ENCODE data around the gene HOXB2. TPM values are rescaled to one million over a fixed set of nuclear protein-coding genes. Genes with fewer than 3 reads are reported as not detected.
"Not testable (repeated sequence)": the region's sequence is repeated elsewhere in the genome, so short reads cannot be mapped to it uniquely, and the experiment has no call there.

HOXB2 gene
- total RNA-seq, 1 experiment from 2014 or later: 3.0 TPM

- H3K9me3 Mint-ChIP-seq (ENCODE audit: unreplicated experiment): no peaks in the 10 kb centered on the region
- ChIA-PET POLR2A (no interaction called here), CTCF (interaction anchor here (0.7 kb wide), 1 partner anchor 9 kb away, joined by 3 read pairs; no protein-coding TSS in a partner anchor)
- BruUV-seq (replicated peaks): no TSS peak
- intact Hi-C loops (cut with micrococcal nuclease): no loop called here
- TF ChIP-seq CTCF (IDR thresholded peaks at IDR 0.05; ENCODE audit: unreplicated experiment): no peak
- no peak overlapping the region for H3K27ac Mint-ChIP-seq (ENCODE audit: low read depth, unreplicated experiment)
- H3K4me1 Mint-ChIP-seq (ENCODE audit: insufficient read depth, unreplicated experiment): peaks cover 14% of the 10 kb centered on the region
- no peak for DNase-seq (ENCODE audit: unreplicated experiment)
- peaks cover 57% of the 10 kb centered on the region for H3K27me3 Mint-ChIP-seq (ENCODE audit: insufficient read depth, unreplicated experiment)
- no peaks in the 10 kb centered on the region for H3K36me3 Mint-ChIP-seq (ENCODE audit: insufficient read depth, unreplicated experiment)
- H3K4me3 Mint-ChIP-seq (ENCODE audit: unreplicated experiment): no peak overlapping the region
These were observed 31.0 kb downstream of the HOXB2 start for GRCh38 chr17:48513666-48514455.

DNA sequence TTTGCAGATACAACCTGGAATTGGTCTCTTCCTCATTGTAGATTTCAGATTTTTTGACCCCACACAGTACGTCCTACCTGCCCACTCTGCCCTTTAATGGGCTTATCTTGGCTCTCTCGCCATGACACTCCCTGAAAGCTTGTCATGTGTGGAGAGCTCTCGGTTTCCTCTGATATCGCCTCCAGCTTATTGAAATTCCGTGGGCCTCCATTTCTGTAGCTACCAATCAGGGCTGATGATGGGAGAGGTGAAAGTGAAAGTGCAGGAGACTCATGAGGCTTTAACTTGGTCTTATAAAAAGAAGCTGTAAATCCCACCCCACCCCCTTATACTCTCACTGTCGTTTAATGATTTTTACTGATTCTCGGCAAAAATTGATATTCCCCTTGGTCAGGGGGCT is 31.8 kb downstream of the HOXB2 start:
- Mint-ChIP-seq H3K4me1 (ENCODE audit: insufficient read depth, unreplicated experiment) (peaks cover 14% of the 10 kb centered on the region), H3K27ac (ENCODE audit: low read depth, unreplicated experiment) (no peak overlapping the region), H3K27me3 (ENCODE audit: insufficient read depth, unreplicated experiment) (peaks cover 57% of the 10 kb centered on the region), H3K9me3 (ENCODE audit: unreplicated experiment) (no peaks in the 10 kb centered on the region), H3K4me3 (ENCODE audit: unreplicated experiment) (no peak overlapping the region), H3K36me3 (ENCODE audit: insufficient read depth, unreplicated experiment) (no peaks in the 10 kb centered on the region)
- ChIA-PET POLR2A (no interaction called here), CTCF (interaction anchor here (0.7 kb wide), 1 partner anchor 9 kb away, joined by 3 read pairs; no protein-coding TSS in a partner anchor)
- TF ChIP-seq CTCF (IDR thresholded peaks at IDR 0.05; ENCODE audit: unreplicated experiment): no peak
- DNase-seq (ENCODE audit: unreplicated experiment): no peak
- no TSS peak for BruUV-seq (replicated peaks)
- intact Hi-C loops (cut with micrococcal nuclease): no loop called here

- Mint-ChIP-seq H3K4me1 (ENCODE audit: insufficient read depth, unreplicated experiment) (peaks cover 8% of the 10 kb centered on the region), H3K27ac (ENCODE audit: low read depth, unreplicated experiment) (peak overlapping the region; percentile 51), H3K4me3 (ENCODE audit: unreplicated experiment) (no peak overlapping the region), H3K27me3 (ENCODE audit: insufficient read depth, unreplicated experiment) (peaks cover 37% of the 10 kb centered on the region), H3K36me3 (ENCODE audit: insufficient read depth, unreplicated experiment) (no peaks in the 10 kb centered on the region), H3K9me3 (ENCODE audit: unreplicated experiment) (no peaks in the 10 kb centered on the region)
- ChIA-PET POLR2A (interaction anchor here (1.0 kb wide), 1 partner anchor 8 kb away, joined by 3 read pairs; no protein-coding TSS in a partner anchor), CTCF (interaction anchor here (0.6 kb wide), 1 partner anchor 446 kb away, joined by 3 read pairs; no protein-coding TSS in a partner anchor)
- intact Hi-C loops (cut with micrococcal nuclease): no loop called here
- TF ChIP-seq CTCF (IDR thresholded peaks at IDR 0.05; ENCODE audit: unreplicated experiment): no peak
- no TSS peak for BruUV-seq (replicated peaks)
- peak; percentile 83 for DNase-seq (ENCODE audit: unreplicated experiment)
These were observed 33.9 kb downstream of the HOXB2 start for GRCh38 chr17:48510761-48511604.

DNA sequence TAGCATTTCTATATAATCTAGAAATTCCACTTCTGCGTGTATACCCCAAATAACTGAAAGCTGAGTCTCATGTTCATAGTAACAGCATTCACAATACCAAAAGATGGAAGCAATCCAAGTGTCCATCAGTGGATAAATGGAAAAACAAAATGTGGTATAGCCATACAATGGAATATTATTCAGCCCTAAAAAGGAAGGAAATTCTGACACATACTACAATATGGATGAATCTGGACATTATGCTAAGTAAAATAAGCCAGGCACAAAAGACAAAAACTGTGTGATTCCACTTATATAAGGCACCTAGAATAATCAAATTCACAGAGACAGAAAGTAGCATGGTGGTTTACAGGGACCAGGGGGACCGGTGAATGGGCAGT is 34.5 kb downstream of the HOXB2 start:
- Mint-ChIP-seq H3K27ac (ENCODE audit: low read depth, unreplicated experiment) (no peak overlapping the region), H3K27me3 (ENCODE audit: insufficient read depth, unreplicated experiment) (peaks cover 31% of the 10 kb centered on the region), H3K9me3 (ENCODE audit: unreplicated experiment) (no peaks in the 10 kb centered on the region), H3K4me1 (ENCODE audit: insufficient read depth, unreplicated experiment) (peaks cover 8% of the 10 kb centered on the region), H3K36me3 (ENCODE audit: insufficient read depth, unreplicated experiment) (no peaks in the 10 kb centered on the region), H3K4me3 (ENCODE audit: unreplicated experiment) (no peak overlapping the region)
- DNase-seq (ENCODE audit: unreplicated experiment): no peak
- ChIA-PET POLR2A (no interaction called here), CTCF (no interaction called here)
- no peak for TF ChIP-seq CTCF (IDR thresholded peaks at IDR 0.05; ENCODE audit: unreplicated experiment)
- no TSS peak for BruUV-seq (replicated peaks)
- intact Hi-C loops (cut with micrococcal nuclease): no loop called here

DNA sequence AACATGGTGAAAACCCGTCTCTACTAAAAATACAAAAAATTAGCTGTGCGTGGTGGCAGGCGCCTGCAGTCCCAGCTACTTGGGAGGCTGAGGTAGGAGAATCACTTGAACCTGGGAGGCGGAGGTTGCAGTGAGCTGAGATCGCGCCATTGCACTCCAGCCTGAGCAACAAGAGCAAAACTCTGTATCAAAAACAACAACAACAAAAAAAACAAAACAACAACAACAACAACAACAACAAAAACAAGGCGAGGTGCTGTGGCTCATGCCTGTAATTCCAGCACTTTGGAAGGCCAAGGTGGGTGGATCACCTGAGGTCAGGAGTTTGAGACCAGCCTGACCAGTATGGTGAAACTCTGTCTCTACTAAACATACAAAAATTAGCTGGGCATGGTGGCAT is 35.2 kb downstream of the HOXB2 start:
- POLR2A ChIA-PET; DNase-seq (ENCODE audit: unreplicated experiment); BruUV-seq (replicated peaks); H3K9me3 Mint-ChIP-seq (ENCODE audit: unreplicated experiment); H3K36me3 Mint-ChIP-seq (ENCODE audit: insufficient read depth, unreplicated experiment); H3K4me3 Mint-ChIP-seq (ENCODE audit: unreplicated experiment); H3K27ac Mint-ChIP-seq (ENCODE audit: low read depth, unreplicated experiment); H3K4me1 Mint-ChIP-seq (ENCODE audit: insufficient read depth, unreplicated experiment); CTCF ChIA-PET; intact Hi-C loops (cut with micrococcal nuclease): not testable (repeated sequence)
- H3K27me3 Mint-ChIP-seq (ENCODE audit: insufficient read depth, unreplicated experiment): peaks cover 24% of the 10 kb centered on the region

Measured in MCF 10A (cell line).